ENCODE results near the gene ST8SIA3.
A peak's percentile ranks its signal among the peaks of the same experiment; 100 is the strongest.

ST8SIA3 gene

DNA sequence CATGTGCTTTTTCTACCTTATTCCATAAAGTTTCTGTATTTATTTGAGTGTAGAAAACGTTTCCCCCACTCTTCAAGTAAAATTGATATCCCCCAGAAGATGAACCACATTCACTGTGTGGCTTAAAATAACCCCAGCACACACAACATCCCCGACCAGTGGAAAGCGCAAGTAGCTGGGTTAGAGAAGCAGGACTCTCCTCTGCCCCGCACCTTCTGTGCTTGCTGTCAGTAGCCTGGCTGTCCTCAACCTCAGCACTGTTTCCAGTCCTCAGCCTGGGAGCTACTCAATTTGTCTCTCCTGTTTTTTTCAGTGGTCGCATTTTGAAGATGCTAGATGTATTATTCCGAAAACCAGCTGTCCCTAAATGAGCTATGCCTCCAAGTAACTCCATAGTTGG is 18.0 kb upstream of the ST8SIA3 start:
- WGBS, 2 experiments (ENCODE audit: insufficient coverage in 2 of 2), result 81 to 82% methylated on average over 3 of the region's 6 CpGs
- Histone ChIP-seq H3K27ac (ENCODE audit: low read depth, low read length, severe bottlenecking) (no peak overlapping the region), H3K4me1 (ENCODE audit: control insufficient read depth, insufficient read depth, low read length, poor library complexity, severe bottlenecking) (no peaks in the 10 kb centered on the region), H3K36me3 (ENCODE audit: control insufficient read depth, insufficient read depth, low read length) (no peaks in the 10 kb centered on the region), H3K9me3 (ENCODE audit: control insufficient read depth, low read length) (no peaks in the 10 kb centered on the region), H3K4me3 (ENCODE audit: extremely low read depth, insufficient read depth, low read length, poor library complexity, severe bottlenecking) (no peak overlapping the region)

DNA sequence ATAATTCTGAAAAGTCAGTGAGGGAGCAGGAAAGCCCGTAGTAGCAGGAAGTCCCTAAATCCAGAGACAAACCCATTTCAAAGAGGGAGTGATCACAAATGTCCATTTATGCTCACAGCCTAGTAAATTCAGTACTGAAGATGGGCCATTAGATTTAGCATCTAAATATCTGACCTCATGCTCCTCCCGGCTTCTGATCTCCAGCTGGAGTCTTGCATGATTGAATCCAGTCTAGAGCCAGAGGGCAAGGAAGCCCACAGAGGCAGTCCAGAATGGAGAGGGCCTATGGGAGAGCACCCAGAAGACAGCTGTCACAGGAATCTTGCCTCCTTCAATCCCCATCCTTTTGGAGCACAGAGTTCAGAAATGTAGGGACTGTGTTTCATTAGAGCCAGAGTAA is 16.0 kb upstream of the ST8SIA3 start:
- H3K4me1 ChIP-seq (ENCODE audit: control insufficient read depth, insufficient read depth, low read length, poor library complexity, severe bottlenecking), result no peaks in the 10 kb centered on the region
- no peak overlapping the region for H3K4me3 ChIP-seq (ENCODE audit: extremely low read depth, insufficient read depth, low read length, poor library complexity, severe bottlenecking)
- H3K27ac ChIP-seq (ENCODE audit: low read depth, low read length, severe bottlenecking), result no peak overlapping the region
- no peaks in the 10 kb centered on the region for H3K9me3 ChIP-seq (ENCODE audit: control insufficient read depth, low read length)
- no peaks in the 10 kb centered on the region for H3K36me3 ChIP-seq (ENCODE audit: control insufficient read depth, insufficient read depth, low read length)
- WGBS, 2 experiments (ENCODE audit: insufficient coverage in 2 of 2), result 100% methylated on average over 1 of the region's 2 CpGs; no CpG with 5 or more reads in 1 of the 2 experiments

DNA sequence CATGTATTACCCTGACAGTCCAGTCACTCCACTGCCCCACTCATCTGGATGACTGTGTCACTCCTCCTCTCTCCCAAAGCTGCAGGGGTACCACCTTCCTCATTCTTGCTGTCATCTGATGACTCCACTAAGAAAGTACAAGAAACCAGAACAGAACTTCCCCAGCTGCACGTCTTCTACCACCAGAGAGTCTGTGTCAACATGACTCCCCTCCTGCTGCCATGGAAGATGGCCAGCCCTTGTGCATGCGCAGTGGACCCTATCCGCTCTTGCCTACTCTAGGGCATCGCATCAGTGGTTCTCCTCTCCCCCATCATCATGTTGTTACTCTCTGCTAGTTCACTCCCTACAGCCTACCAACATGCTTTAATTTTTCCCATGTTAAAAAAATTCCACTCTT is 14.5 kb upstream of the ST8SIA3 start:
- 91 to 93% methylated on average over 4 of the region's 4 CpGs for WGBS, 2 experiments (ENCODE audit: insufficient coverage in 2 of 2)
- H3K36me3 ChIP-seq (ENCODE audit: control insufficient read depth, insufficient read depth, low read length), result no peaks in the 10 kb centered on the region
- no peak overlapping the region for H3K27ac ChIP-seq (ENCODE audit: low read depth, low read length, severe bottlenecking)
- H3K4me3 ChIP-seq (ENCODE audit: extremely low read depth, insufficient read depth, low read length, poor library complexity, severe bottlenecking), result no peak overlapping the region
- H3K4me1 ChIP-seq (ENCODE audit: control insufficient read depth, insufficient read depth, low read length, poor library complexity, severe bottlenecking), result no peaks in the 10 kb centered on the region
- no peaks in the 10 kb centered on the region for H3K9me3 ChIP-seq (ENCODE audit: control insufficient read depth, low read length)

DNA sequence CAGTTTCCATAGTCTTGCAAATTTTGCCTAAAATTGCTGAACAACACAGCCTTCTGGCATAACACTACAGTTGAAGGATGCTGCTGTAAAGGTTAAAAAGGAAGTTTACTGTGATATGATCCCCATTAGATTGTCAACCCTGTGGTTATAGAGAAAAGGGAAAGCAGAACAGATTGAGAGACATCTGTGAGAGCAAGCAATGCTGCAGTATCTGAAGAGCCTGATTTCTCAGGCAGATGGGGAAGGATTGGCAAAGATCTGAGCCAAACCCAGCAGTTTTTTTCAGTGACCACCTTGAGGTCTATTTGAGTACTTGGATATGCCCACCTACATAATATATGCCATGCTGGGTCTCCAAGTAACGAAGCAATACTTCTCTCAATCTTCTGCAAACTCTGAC is 8.5 kb upstream of the ST8SIA3 start:
- Histone ChIP-seq H3K4me1 (ENCODE audit: control insufficient read depth, insufficient read depth, low read length, poor library complexity, severe bottlenecking) (no peaks in the 10 kb centered on the region), H3K36me3 (ENCODE audit: control insufficient read depth, insufficient read depth, low read length) (no peaks in the 10 kb centered on the region), H3K4me3 (ENCODE audit: extremely low read depth, insufficient read depth, low read length, poor library complexity, severe bottlenecking) (no peak overlapping the region), H3K9me3 (ENCODE audit: control insufficient read depth, low read length) (no peaks in the 10 kb centered on the region), H3K27ac (ENCODE audit: low read depth, low read length, severe bottlenecking) (no peak overlapping the region)
- WGBS, 2 experiments (ENCODE audit: insufficient coverage in 2 of 2), result no CpG with 5 or more reads among the region's 1 CpG

DNA sequence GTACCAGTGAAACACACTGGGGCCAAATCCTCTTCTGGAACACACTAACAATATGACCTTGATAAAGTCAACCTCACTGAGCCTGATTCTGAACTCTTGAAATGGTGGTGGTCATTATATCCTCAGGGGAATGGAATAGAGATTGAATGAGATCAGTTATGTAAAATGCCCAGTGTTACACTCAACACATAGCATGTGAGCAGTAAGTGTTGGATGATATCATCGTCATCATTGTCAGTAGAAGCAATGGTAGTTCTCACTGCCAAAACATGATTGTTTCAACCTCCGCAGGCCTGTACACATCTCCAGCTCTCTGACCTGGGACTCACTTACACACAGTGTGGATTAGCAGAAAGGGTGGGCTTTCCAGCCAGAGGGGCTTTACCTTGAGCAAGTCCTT is 5.5 kb upstream of the ST8SIA3 start:
- H3K4me3 ChIP-seq (ENCODE audit: extremely low read depth, insufficient read depth, low read length, poor library complexity, severe bottlenecking), result no peak overlapping the region
- no peak overlapping the region for H3K27ac ChIP-seq (ENCODE audit: low read depth, low read length, severe bottlenecking)
- 89 to 100% methylated on average over 1 of the region's 2 CpGs for WGBS, 2 experiments (ENCODE audit: insufficient coverage in 2 of 2)
- no peaks in the 10 kb centered on the region for H3K36me3 ChIP-seq (ENCODE audit: control insufficient read depth, insufficient read depth, low read length)
- H3K4me1 ChIP-seq (ENCODE audit: control insufficient read depth, insufficient read depth, low read length, poor library complexity, severe bottlenecking), result no peaks in the 10 kb centered on the region
- no peaks in the 10 kb centered on the region for H3K9me3 ChIP-seq (ENCODE audit: control insufficient read depth, low read length)

DNA sequence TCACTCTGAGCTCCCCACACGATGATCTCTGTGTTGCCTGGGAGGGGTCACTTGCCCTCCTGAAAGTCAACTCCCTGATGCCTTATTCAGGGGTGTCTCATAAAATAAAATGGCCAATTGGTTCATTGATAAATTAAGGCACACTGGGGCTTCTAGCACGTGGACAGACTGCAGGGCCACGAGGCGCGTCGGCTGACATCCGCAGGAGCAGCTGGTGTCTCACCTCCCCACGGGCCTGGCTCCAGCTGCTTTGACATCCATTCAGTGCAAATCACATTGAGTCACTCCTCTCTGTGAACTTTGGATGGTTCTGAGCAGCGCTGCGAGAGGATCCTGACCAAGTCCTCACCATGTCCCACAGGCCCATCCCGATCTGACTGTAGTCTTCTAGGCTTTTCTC is 4.6 kb upstream of the ST8SIA3 start:
- no peak overlapping the region for H3K27ac ChIP-seq (ENCODE audit: low read depth, low read length, severe bottlenecking)
- no peaks in the 10 kb centered on the region for H3K4me1 ChIP-seq (ENCODE audit: control insufficient read depth, insufficient read depth, low read length, poor library complexity, severe bottlenecking)
- no peak overlapping the region for H3K4me3 ChIP-seq (ENCODE audit: extremely low read depth, insufficient read depth, low read length, poor library complexity, severe bottlenecking)
- WGBS, 2 experiments (ENCODE audit: insufficient coverage in 2 of 2), result 85 to 90% methylated on average over 11 of the region's 11 CpGs
- no peaks in the 10 kb centered on the region for H3K36me3 ChIP-seq (ENCODE audit: control insufficient read depth, insufficient read depth, low read length)
- H3K9me3 ChIP-seq (ENCODE audit: control insufficient read depth, low read length), result no peaks in the 10 kb centered on the region

DNA sequence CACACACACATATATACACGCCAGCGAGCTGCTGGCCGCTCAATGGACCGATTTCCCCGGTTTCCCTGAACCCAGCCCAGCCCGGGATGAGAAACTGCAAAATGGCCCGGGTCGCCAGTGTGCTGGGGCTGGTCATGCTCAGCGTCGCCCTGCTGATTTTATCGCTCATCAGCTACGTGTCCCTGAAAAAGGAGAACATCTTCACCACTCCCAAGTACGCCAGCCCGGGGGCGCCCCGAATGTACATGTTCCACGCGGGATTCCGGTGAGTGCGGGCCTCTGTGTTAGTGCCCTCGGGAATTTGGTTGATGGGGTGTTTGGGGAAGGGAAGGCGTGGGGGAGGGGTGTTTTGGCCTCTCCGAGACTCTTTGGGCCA is 392 bp downstream of the ST8SIA3 start:
- Histone ChIP-seq H3K36me3 (ENCODE audit: control insufficient read depth, insufficient read depth, low read length) (no peaks in the 10 kb centered on the region), H3K4me1 (ENCODE audit: control insufficient read depth, insufficient read depth, low read length, poor library complexity, severe bottlenecking) (no peaks in the 10 kb centered on the region), H3K27ac (ENCODE audit: low read depth, low read length, severe bottlenecking) (no peak overlapping the region), H3K9me3 (ENCODE audit: control insufficient read depth, low read length) (no peaks in the 10 kb centered on the region), H3K4me3 (ENCODE audit: extremely low read depth, insufficient read depth, low read length, poor library complexity, severe bottlenecking) (peak overlapping the region; percentile 47)
- WGBS, 2 experiments (ENCODE audit: insufficient coverage in 2 of 2), result 0% methylated on average over 19 to 20 of the region's 23 CpGs

DNA sequence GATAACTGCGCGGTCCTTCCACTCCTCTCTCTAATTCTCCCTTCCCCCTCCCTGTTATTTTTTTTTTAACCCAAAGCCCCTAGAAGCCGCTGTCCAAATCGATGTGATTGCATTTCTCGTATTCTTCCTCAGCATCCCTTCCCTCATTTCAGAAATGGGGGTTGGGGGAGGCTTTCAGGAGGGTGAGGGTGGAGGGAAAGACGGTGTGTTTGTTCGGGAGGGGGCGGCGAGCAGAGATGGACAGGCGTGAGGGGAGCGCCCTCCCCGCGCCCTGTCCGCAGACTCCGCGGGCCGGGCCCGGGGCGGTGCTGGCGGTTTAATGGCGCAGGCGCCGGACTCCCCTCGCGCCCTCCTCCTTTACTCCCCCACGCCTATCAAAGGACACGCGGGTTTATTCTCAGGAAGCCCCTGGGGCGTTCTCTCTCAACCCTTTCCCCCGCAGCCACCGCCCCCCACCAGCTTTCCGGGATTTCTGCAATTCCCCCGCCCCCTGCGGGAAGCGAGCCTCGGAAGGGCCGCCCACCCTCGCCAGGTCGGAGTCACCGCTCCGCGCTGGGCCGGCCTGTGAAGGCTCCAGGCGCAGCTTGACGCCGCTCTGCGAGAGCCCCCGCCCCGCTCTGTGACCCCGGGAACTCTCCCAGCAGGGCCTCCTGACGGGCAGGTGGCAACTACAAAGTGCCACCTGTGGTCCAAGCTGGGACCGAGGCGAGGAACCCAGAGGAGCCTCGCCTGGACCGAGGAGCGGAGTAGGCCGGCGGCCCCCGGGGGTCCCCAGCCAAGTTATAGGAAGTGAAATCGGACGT is 981 bp downstream of the ST8SIA3 start:
- H3K4me3 ChIP-seq (ENCODE audit: extremely low read depth, insufficient read depth, low read length, poor library complexity, severe bottlenecking), result peak overlapping the region; percentile 47
- no peaks in the 10 kb centered on the region for H3K4me1 ChIP-seq (ENCODE audit: control insufficient read depth, insufficient read depth, low read length, poor library complexity, severe bottlenecking)
- H3K9me3 ChIP-seq (ENCODE audit: control insufficient read depth, low read length), result no peaks in the 10 kb centered on the region
- H3K27ac ChIP-seq (ENCODE audit: low read depth, low read length, severe bottlenecking), result no peak overlapping the region
- no peaks in the 10 kb centered on the region for H3K36me3 ChIP-seq (ENCODE audit: control insufficient read depth, insufficient read depth, low read length)
- 0% methylated on average over 38 to 40 of the region's 61 CpGs for WGBS, 2 experiments (ENCODE audit: insufficient coverage in 2 of 2)

DNA sequence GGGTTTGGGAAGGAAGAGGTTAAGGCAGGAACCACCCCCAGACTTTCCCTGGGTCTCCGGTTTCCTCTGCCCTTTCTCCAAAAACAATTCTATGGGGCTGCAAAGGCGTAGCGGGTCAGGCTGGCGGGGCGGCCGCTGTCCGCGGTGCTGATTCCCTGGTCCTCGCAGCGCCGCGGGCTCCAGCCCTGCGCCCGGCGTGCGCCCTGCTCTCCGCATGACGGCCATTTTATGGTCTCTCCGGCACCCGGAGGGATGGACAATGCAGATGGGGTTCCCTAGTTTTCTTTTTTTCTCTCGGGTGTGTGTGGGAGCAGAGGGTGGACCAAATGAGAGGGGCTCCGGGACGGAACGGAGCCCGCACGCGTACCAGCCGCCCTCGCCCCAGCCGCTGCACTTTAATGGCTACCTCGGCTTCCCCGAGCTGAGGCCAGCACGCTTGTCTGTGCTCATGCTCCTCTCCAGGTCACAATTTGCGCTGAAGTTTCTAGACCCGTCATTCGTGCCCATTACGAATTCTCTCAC is 1.6 kb downstream of the ST8SIA3 start:
- Histone ChIP-seq H3K9me3 (ENCODE audit: control insufficient read depth, low read length) (no peaks in the 10 kb centered on the region), H3K36me3 (ENCODE audit: control insufficient read depth, insufficient read depth, low read length) (no peaks in the 10 kb centered on the region), H3K4me1 (ENCODE audit: control insufficient read depth, insufficient read depth, low read length, poor library complexity, severe bottlenecking) (no peaks in the 10 kb centered on the region), H3K27ac (ENCODE audit: low read depth, low read length, severe bottlenecking) (no peak overlapping the region), H3K4me3 (ENCODE audit: extremely low read depth, insufficient read depth, low read length, poor library complexity, severe bottlenecking) (peak overlapping the region; percentile 47)
- WGBS, 2 experiments (ENCODE audit: insufficient coverage in 2 of 2), result 0% methylated on average over 25 to 27 of the region's 37 CpGs

DNA sequence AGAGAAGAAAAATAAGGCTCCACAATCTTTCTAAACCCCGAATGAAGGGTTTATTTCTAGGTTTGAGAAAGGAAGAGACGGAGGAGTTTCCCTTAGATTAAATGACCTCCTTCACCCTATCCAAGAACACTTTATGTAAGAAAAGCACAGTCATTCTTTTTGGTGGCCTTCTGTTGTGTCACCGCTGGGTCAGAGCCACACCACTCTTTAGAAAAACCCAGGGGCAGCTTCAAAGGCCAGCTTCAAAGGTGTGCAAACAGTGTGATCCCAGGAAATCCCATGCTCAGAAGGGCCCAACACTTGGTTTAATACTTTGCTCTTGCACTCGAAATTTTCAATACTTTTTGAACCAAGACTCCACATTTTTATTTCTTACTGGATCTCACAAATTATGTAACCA is 7.1 kb downstream of the ST8SIA3 start:
- no peaks in the 10 kb centered on the region for H3K4me1 ChIP-seq (ENCODE audit: control insufficient read depth, insufficient read depth, low read length, poor library complexity, severe bottlenecking)
- no peak overlapping the region for H3K4me3 ChIP-seq (ENCODE audit: extremely low read depth, insufficient read depth, low read length, poor library complexity, severe bottlenecking)
- no peaks in the 10 kb centered on the region for H3K36me3 ChIP-seq (ENCODE audit: control insufficient read depth, insufficient read depth, low read length)
- H3K9me3 ChIP-seq (ENCODE audit: control insufficient read depth, low read length), result no peaks in the 10 kb centered on the region
- 84 to 100% methylated on average over 1 to 2 of the region's 4 CpGs for WGBS, 2 experiments (ENCODE audit: insufficient coverage in 2 of 2)
- H3K27ac ChIP-seq (ENCODE audit: low read depth, low read length, severe bottlenecking), result no peak overlapping the region

DNA sequence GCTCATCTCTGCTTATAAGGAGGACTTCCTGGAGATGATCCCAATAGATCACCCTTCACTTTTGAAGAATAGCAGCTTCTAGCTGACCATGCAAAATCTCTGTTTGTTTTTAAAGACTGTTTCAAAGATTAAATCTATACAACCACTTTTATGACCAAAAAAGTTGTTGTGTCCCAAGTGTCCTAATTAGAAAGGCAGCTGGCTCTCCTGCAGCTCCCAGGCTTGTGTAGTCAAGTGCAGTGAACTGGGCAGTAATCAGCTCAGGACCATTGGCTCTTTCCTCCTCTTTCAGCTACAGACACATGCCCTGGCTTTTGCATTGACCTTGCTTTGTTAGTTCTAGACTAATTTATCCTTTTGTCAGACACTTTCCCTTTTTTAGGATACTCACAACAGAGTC is 10.4 kb downstream of the ST8SIA3 start:
- Histone ChIP-seq H3K36me3 (ENCODE audit: control insufficient read depth, insufficient read depth, low read length) (no peaks in the 10 kb centered on the region), H3K27ac (ENCODE audit: low read depth, low read length, severe bottlenecking) (no peak overlapping the region), H3K9me3 (ENCODE audit: control insufficient read depth, low read length) (no peaks in the 10 kb centered on the region), H3K4me3 (ENCODE audit: extremely low read depth, insufficient read depth, low read length, poor library complexity, severe bottlenecking) (no peak overlapping the region), H3K4me1 (ENCODE audit: control insufficient read depth, insufficient read depth, low read length, poor library complexity, severe bottlenecking) (no peaks in the 10 kb centered on the region)

Measured in mesodermal cell (in vitro differentiated cells).